ENCODE data around the gene SPOCK1. TPM values are rescaled to one million over a fixed set of nuclear protein-coding genes. Genes with fewer than 3 reads are reported as not detected.

Gene SPOCK1
- total and polyA plus RNA-seq, 2 of the 4 experiments (the other 2 are of a cell fraction), result 5.0 to 20.3 TPM

- Histone ChIP-seq H3K4me3 (ENCODE audit: insufficient read depth, low read depth, low read length) (no peak overlapping the region), H4K20me1 (ENCODE audit: insufficient read depth, low read length) (no peaks in the 10 kb centered on the region), H3K36me3 (ENCODE audit: control insufficient read depth, insufficient read depth, low read length) (no peaks in the 10 kb centered on the region), H2BK5ac (ENCODE audit: low read depth, low read length, poor library complexity, severe bottlenecking) (no peak overlapping the region), H3K18ac (ENCODE audit: low read depth, low read length) (no peak overlapping the region), H3K79me1 (ENCODE audit: low read depth in 1 of 2, low read length in 2 of 2) (no peaks in the 10 kb centered on the region), H3K9me3 (ENCODE audit: control insufficient read depth, insufficient read depth, low read length) (peaks cover under 1% of the 10 kb centered on the region; the same call in 1 of the 2 replicates), H4K8ac (ENCODE audit: low read depth in 2 of 2, low read length in 2 of 2) (no peak overlapping the region), H3K23ac (ENCODE audit: low read depth, low read length) (no peak overlapping the region), H3K14ac (replicated peaks; ENCODE audit: low read depth, low read length) (no peak overlapping the region), H2BK15ac (ENCODE audit: low read depth, low read length) (no peak overlapping the region), H3K27ac (ENCODE audit: insufficient read depth, low read length) (no peak overlapping the region), H3K9ac (ENCODE audit: low read depth, low read length) (no peak overlapping the region), H3K4me2 (ENCODE audit: low read depth, low read length) (no peak overlapping the region), H2AFZ (replicated peaks; ENCODE audit: low read length, poor library complexity) (no peak overlapping the region), H2AK5ac (ENCODE audit: low read depth, low read length) (no peak overlapping the region), H2AK9ac (replicated peaks; ENCODE audit: low read depth, low read length, poor library complexity) (no peak overlapping the region), H3K9me1 (ENCODE audit: insufficient read depth, low read length) (no peaks in the 10 kb centered on the region), H4K5ac (ENCODE audit: low read depth, low read length) (no peak overlapping the region), H3K27me3 (ENCODE audit: control insufficient read depth, insufficient read depth, low read length) (no peaks in the 10 kb centered on the region), H3K4me1 (ENCODE audit: control insufficient read depth, insufficient read depth, low read length) (no peaks in the 10 kb centered on the region), H3K56ac (ENCODE audit: extremely low read depth, insufficient read depth, low read length) (no peak overlapping the region), H4K91ac (ENCODE audit: insufficient read depth, low read depth, low read length) (no peak overlapping the region), H2BK120ac (ENCODE audit: low read depth, low read length) (no peak overlapping the region), H3K4ac (ENCODE audit: low read depth, low read length) (no peak overlapping the region), H2BK20ac (ENCODE audit: low read depth, low read length) (no peak overlapping the region)
- ChIA-PET POLR2A (ENCODE audit: unreplicated experiment) (no interaction called here), CTCF (no interaction called here)
- no TSS peak for BruUV-seq (replicated peaks)
- in situ Hi-C loops (cut with MboI; ENCODE audit: low sequenced_read_pairs), result no loop called here
- WGBS, 2 experiments (ENCODE audit: extremely low coverage in 2 of 2, insufficient read length in 1 of 2), result no CpG with 5 or more reads among the region's 11 CpGs
- no peak for DNase-seq
- intact Hi-C loops (cut with micrococcal nuclease), result no loop called here
- dilution Hi-C loops (cut with HindIII; ENCODE audit: low sequenced_read_pairs, unreplicated experiment), result no loop called here
- no peak for TF ChIP-seq MAZ (IDR thresholded peaks at IDR 0.05; ENCODE audit: borderline replicate concordance, low read depth, low read length)
- no peak for TF ChIP-seq POLR2A (IDR thresholded peaks at IDR 0.05; ENCODE audit: low read depth, low read length)
- TF ChIP-seq USF2 (IDR thresholded peaks at IDR 0.05; ENCODE audit: low read depth, low read length), result no peak
- no peak for ATAC-seq (ENCODE audit: low read depth)
Observed at GRCh38 chr5:137375741-137376526, 123.2 kb downstream of the SPOCK1 start.

Data from IMR-90 (cell line).